ENCODE results near the gene TMEM174.

Gene TMEM174

GRCh38 chr5:73172951-73173350, at the start of gene TMEM174:
TMEM174 (plus strand) TSS chr5:73173193; CDS start chr5:73173244, 51 bp downstream.
- H3K4me3 ChIP-seq (ENCODE audit: low read length): no peak within 1 kb of the TSS
- TF ChIP-seq, protein P1, sequence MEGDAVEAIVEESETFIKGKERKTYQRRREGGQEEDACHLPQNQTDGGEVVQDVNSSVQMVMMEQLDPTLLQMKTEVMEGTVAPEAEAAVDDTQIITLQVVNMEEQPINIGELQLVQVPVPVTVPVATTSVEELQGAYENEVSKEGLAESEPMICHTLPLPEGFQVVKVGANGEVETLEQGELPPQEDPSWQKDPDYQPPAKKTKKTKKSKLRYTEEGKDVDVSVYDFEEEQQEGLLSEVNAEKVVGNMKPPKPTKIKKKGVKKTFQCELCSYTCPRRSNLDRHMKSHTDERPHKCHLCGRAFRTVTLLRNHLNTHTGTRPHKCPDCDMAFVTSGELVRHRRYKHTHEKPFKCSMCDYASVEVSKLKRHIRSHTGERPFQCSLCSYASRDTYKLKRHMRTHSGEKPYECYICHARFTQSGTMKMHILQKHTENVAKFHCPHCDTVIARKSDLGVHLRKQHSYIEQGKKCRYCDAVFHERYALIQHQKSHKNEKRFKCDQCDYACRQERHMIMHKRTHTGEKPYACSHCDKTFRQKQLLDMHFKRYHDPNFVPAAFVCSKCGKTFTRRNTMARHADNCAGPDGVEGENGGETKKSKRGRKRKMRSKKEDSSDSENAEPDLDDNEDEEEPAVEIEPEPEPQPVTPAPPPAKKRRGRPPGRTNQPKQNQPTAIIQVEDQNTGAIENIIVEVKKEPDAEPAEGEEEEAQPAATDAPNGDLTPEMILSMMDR (IDR thresholded peaks at IDR 0.05; ENCODE audit: insufficient read depth, low read depth, low read length, missing control alignments): no peak
- no peak for DNase-seq (ENCODE audit: low read depth)

DNA sequence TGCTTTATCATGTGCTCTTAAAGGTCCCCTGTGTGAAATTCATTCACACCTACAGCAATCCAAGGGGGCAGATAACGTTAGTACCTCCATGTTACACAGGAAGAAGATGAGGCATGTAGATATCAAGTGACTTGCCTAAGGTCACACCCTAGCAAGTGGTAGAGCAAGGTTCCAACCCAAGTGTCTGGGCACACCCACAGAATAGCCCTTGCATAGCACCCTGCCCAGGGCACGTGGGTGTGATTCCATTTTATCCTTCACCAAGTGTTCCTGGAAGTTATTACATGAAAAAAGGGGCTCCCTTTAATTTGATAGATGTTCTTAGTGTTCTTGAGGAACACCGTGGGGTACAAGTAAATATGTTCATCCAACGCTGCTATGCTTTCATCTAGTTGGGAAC, 47.7 kb upstream of the TMEM174 start:
- DNase-seq (ENCODE audit: low read depth): no peak
- no peak overlapping the region for H3K4me3 ChIP-seq (ENCODE audit: low read length)
- TF ChIP-seq, protein P1 (IDR thresholded peaks at IDR 0.05; ENCODE audit: insufficient read depth, low read depth, low read length, missing control alignments): no peak

DNA sequence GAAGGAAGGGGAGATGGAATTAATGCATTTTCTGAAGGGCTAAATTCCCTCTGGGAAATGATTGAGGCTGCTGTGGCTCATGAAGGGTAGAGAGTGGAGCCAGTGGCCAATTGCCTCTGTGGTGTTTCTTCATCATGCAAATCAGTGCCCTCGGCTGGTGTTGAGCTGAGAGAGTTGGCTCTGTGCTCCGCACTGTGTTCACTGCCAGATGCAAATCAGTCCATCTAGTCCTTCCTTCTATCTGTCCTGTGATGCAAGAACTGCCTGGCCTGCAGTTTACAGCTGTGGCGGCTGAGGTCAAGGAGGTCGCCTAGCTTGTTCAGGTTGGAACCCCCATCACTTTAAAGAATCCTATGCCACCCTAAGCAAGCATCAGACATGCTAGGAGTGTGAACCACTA, 46.6 kb upstream of the TMEM174 start:
- no peak for DNase-seq (ENCODE audit: low read depth)
- TF ChIP-seq, protein P1 (IDR thresholded peaks at IDR 0.05; ENCODE audit: insufficient read depth, low read depth, low read length, missing control alignments): no peak
- no peak overlapping the region for H3K4me3 ChIP-seq (ENCODE audit: low read length)

DNA sequence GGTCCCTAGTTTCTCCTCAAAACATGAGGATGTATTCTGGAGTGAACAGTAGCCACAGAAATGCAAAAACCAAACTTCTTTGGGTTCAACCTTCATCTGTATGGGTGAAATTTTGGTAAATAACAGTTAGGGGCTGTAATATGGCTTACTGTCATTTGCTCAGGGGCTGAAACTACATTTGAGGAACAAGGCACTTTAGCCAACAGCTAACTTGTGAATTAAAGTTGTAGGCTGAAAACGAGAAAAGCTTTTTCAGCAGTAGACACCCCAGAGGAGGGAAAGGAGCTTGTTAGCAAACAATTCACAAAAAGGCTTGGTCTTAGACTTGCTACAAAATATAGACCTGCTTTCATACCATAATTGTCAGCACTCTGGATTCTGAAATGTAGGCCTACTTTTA, 46.0 kb upstream of the TMEM174 start:
- TF ChIP-seq, protein P1 (IDR thresholded peaks at IDR 0.05; ENCODE audit: insufficient read depth, low read depth, low read length, missing control alignments): no peak
- DNase-seq (ENCODE audit: low read depth): no peak
- no peak overlapping the region for H3K4me3 ChIP-seq (ENCODE audit: low read length)

DNA sequence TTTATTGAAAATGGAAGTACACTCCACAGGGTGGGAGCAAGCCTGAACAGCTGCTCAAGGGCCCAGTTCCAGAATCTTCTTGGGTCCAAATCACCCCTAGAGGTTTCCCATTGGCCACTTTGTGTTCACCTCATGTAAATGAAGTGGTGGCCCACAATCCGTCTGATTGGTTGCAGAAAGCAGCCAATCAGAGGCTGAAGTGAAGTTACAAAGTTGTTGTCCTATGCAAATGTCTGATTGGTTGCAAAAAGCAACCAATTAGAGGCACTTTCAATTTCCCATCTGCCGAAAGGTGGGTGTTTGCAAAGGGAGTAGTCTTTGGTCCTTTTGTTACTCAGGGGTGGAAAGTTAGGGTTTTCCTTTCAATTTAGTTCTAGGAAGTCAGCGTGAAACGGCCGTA, 43.9 kb upstream of the TMEM174 start:
- no peak for DNase-seq (ENCODE audit: low read depth)
- H3K4me3 ChIP-seq (ENCODE audit: low read length): no peak overlapping the region
- TF ChIP-seq, protein P1 (IDR thresholded peaks at IDR 0.05; ENCODE audit: insufficient read depth, low read depth, low read length, missing control alignments): no peak

DNA sequence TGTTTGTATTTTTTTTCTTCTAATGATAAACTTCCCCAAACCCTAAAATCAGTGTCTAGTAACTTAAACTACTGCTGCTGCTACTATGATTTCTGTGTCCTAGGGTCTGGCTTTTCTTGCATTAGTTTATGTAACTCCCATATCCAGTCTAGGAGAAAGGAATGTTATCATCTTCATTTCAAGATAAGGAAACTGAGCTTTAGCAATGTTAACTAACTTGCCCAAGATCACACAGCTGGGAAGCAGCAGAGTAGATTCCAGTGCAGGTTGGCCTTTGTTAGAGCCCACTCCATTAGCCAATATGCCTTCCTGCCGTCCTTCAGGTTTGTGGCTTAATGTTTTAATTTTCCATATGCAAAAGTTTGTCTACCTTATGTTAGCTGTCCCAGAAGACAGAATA, 42.2 kb upstream of the TMEM174 start:
- DNase-seq (ENCODE audit: low read depth): no peak
- H3K4me3 ChIP-seq (ENCODE audit: low read length): no peak overlapping the region
- TF ChIP-seq, protein P1 (IDR thresholded peaks at IDR 0.05; ENCODE audit: insufficient read depth, low read depth, low read length, missing control alignments): no peak

DNA sequence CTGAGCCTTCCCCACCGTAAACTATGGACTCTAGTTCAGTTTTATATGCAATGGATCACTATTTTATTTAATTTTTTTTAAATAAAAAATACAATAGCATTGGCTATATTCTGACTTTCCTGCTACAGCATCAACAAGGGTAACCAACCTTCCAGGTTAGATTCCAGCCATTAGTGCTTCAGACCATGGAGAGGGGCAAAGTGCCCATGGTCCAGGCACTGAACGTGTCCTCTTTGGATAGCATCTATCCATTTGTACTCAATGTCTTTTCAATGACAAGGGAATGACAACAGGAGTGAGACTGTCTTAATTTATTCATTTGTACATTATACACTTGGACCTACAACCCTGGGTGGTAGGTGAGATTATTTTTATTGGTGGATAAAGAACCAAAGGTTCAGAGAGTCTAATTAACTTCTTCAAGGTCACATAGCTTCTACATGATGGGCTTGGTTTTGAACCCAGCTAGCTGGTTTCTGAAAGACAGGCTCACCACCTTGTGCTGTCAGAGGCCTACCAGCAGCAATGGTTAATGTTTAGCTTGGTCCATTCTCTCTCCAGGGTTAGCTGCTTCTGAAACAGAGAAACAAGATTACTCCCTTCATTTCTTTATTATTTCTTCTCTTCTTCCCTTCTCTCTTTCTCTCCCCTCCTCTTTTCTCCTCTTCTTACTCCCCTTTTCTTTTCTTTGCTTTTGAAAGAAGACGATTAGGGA, 41.1 kb upstream of the TMEM174 start:
- H3K4me3 ChIP-seq (ENCODE audit: low read length): no peak overlapping the region
- no peak for DNase-seq (ENCODE audit: low read depth)
- TF ChIP-seq, protein P1 (IDR thresholded peaks at IDR 0.05; ENCODE audit: insufficient read depth, low read depth, low read length, missing control alignments): no peak
